H9 (cell line): ENCODE results near the gene NOVA1. TPM values are rescaled to one million over a fixed set of nuclear protein-coding genes. Genes with fewer than 3 reads are reported as not detected.

Source experiments
- DNase-seq: peaks from one replicate; pipeline ENCODE4 v3.0.0-alpha.2; 2017
- H2AFZ ChIP-seq: one replicate; pipeline ENCODE4 v1.6.1; 2013; ENCODE audit warnings: mild to moderate bottlenecking, low read length, control low read depth, moderate library complexity
- H2AK5ac ChIP-seq: 2 replicates; pipeline ENCODE4 v1.6.1; 2013; ENCODE audit warnings: low read length, control low read depth, mixed read lengths; ENCODE audit not compliant: insufficient read length
- H2BK120ac ChIP-seq: one replicate; pipeline ENCODE4 v1.6.1; 2013; ENCODE audit warnings: low read depth, mild to moderate bottlenecking, low read length, control low read depth, inconsistent platforms; ENCODE audit not compliant: poor library complexity, severe bottlenecking
- H2BK12ac ChIP-seq: 2 replicates; pipeline ENCODE4 v1.6.1; 2013; ENCODE audit warnings: low read length, control low read depth, mixed read lengths, low read depth; ENCODE audit not compliant: insufficient read length
- H2BK15ac ChIP-seq: 2 replicates; pipeline ENCODE4 v1.6.1; 2013; ENCODE audit warnings: low read depth, low read length, control low read depth
- H2BK20ac ChIP-seq: one replicate; pipeline ENCODE4 v1.6.1; 2013; ENCODE audit warnings: low read depth, mild to moderate bottlenecking, low read length, control low read depth, inconsistent platforms; ENCODE audit not compliant: poor library complexity, severe bottlenecking
- H2BK5ac ChIP-seq: 2 replicates; pipeline ENCODE4 v1.6.1; 2013; ENCODE audit warnings: low read length, control low read depth, mixed read lengths; ENCODE audit not compliant: insufficient read length
- H3K14ac ChIP-seq: 2 replicates; pipeline ENCODE4 v1.6.1; 2013; ENCODE audit warnings: low read length, control low read depth; ENCODE audit not compliant: insufficient read depth
- H3K18ac ChIP-seq: 2 replicates; pipeline ENCODE4 v1.6.1; 2013; ENCODE audit warnings: low read depth, mild to moderate bottlenecking, mixed read lengths, low read length, control low read depth; ENCODE audit not compliant: insufficient read length
- H3K23ac ChIP-seq: 2 replicates; pipeline ENCODE4 v1.6.1; 2013; ENCODE audit warnings: low read length, control low read depth, mixed read lengths, low read depth; ENCODE audit not compliant: insufficient read length
- H3K23me2 ChIP-seq: 2 replicates; pipeline ENCODE4 v1.6.1; 2013; ENCODE audit warnings: low read depth, mild to moderate bottlenecking, mixed read lengths, low read length, control low read depth; ENCODE audit not compliant: insufficient read length, poor library complexity, severe bottlenecking
- H3K27ac ChIP-seq: 2 replicates; pipeline ENCODE4 v1.5.1; 2013; ENCODE audit warnings: low read length, control low read depth, mixed read lengths, low read depth; ENCODE audit not compliant: insufficient read length
- H3K27me3 ChIP-seq: 2 replicates; pipeline ENCODE4 v1.6.1; 2013; ENCODE audit warnings: low read length, control low read depth, inconsistent platforms; ENCODE audit not compliant: insufficient read depth
- H3K4ac ChIP-seq: 2 replicates; pipeline ENCODE4 v1.6.1; 2013; ENCODE audit warnings: low read depth, mild to moderate bottlenecking, control low read depth, inconsistent platforms, low read length, moderate library complexity
- H3K4me1 ChIP-seq: 2 replicates; pipeline ENCODE4 v1.6.1; 2013; ENCODE audit warnings: low read length, control low read depth, inconsistent platforms; ENCODE audit not compliant: insufficient read depth
- H3K4me2 ChIP-seq: 2 replicates; pipeline ENCODE4 v1.6.1; 2013; ENCODE audit warnings: low read length, control low read depth, mixed read lengths; ENCODE audit not compliant: insufficient read length, insufficient read depth
- H3K56ac ChIP-seq: 2 replicates; pipeline ENCODE4 v1.6.1; 2013; ENCODE audit warnings: low read depth, mild to moderate bottlenecking, mixed read lengths, low read length, control low read depth; ENCODE audit not compliant: insufficient read length
- H3K79me1 ChIP-seq: 2 replicates; pipeline ENCODE4 v1.6.1; 2013; ENCODE audit warnings: low read depth, mild to moderate bottlenecking, moderate library complexity, low read length, control low read depth, inconsistent platforms; ENCODE audit not compliant: insufficient read depth, poor library complexity, severe bottlenecking
- H3K79me2 ChIP-seq: 2 replicates; pipeline ENCODE4 v1.6.1; 2013; ENCODE audit warnings: low read length, control low read depth, inconsistent platforms; ENCODE audit not compliant: insufficient read depth
- H3K9ac ChIP-seq: 2 replicates; pipeline ENCODE4 v1.6.1; 2013; ENCODE audit warnings: low read length, control low read depth, mixed read lengths; ENCODE audit not compliant: insufficient read length; ENCODE audit errors: extremely low read depth
- H3K9me3 ChIP-seq: one replicate; pipeline ENCODE4 v1.6.1; 2013; ENCODE audit warnings: low read depth, low read length, inconsistent platforms; ENCODE audit not compliant: control insufficient read depth
- H3T11ph ChIP-seq: one replicate; pipeline ENCODE4 v1.6.1; 2013; ENCODE audit warnings: mild to moderate bottlenecking, low read length, control low read depth, inconsistent platforms
- H4K20me1 ChIP-seq: one replicate; pipeline ENCODE4 v1.6.1; 2013; ENCODE audit not compliant: control insufficient read depth, insufficient read length, insufficient read depth
- H4K5ac ChIP-seq: 2 replicates; pipeline ENCODE4 v1.6.1; 2013; ENCODE audit warnings: low read depth, mild to moderate bottlenecking, mixed read lengths, low read length, control low read depth; ENCODE audit not compliant: insufficient read length
- H4K8ac ChIP-seq: replicated peaks from 2 replicates; pipeline ENCODE4 v1.6.1; 2013; ENCODE audit warnings: low read length, control low read depth, mixed read lengths, low read depth; ENCODE audit not compliant: insufficient read length
- H4K91ac ChIP-seq: 2 replicates; pipeline ENCODE4 v1.6.1; 2013; ENCODE audit warnings: low read depth, mild to moderate bottlenecking, moderate library complexity, mixed read lengths, low read length, control low read depth; ENCODE audit not compliant: insufficient read length
- H3K27ac Mint-ChIP-seq, 3 experiments: 2 replicates in 2 of 3; 3 replicates in 1 of 3; pipeline ENCODE4 v1.8.0; 2020 to 2021; ENCODE audit warnings: mixed read lengths in 3 of 3, mild to moderate bottlenecking in 1 of 3, moderate library complexity in 1 of 3
- H3K27me3 Mint-ChIP-seq: 2 replicates; pipeline ENCODE4 v1.8.0; 2021; ENCODE audit warnings: low read depth, mild to moderate bottlenecking, moderate library complexity, mixed read lengths
- H3K36me3 Mint-ChIP-seq, 3 experiments: 2 replicates in 2 of 3; 3 replicates in 1 of 3; pipeline ENCODE4 v1.8.0; 2020 to 2021; ENCODE audit warnings: low read depth in 3 of 3, mixed read lengths in 3 of 3; ENCODE audit not compliant: insufficient read depth in 1 of 3
- H3K4me1 Mint-ChIP-seq, 2 experiments: 2 replicates each; pipeline ENCODE4 v1.8.0; 2020; ENCODE audit warnings: mixed read lengths in 2 of 2
- H3K4me3 Mint-ChIP-seq, 2 experiments: 2 replicates in 1 of 2; 3 replicates in 1 of 2; pipeline ENCODE4 v1.8.0; 2020 to 2021; ENCODE audit warnings: mild to moderate bottlenecking in 2 of 2, mixed read lengths in 2 of 2, moderate library complexity in 1 of 2
- H3K9me3 Mint-ChIP-seq, 2 experiments: 2 replicates in 1 of 2; 3 replicates in 1 of 2; pipeline ENCODE4 v1.8.0; 2020; ENCODE audit warnings: mild to moderate bottlenecking in 2 of 2, mixed read lengths in 2 of 2, moderate library complexity in 1 of 2
- WGBS: extraction: QIAGEN DNeasy Blood & Tissue Kit; methylation state at CpG from one replicate; pipeline ENCODE4 v1.1.7; 2013; ENCODE audit warnings: missing lambda C conversion rate, low lambda C conversion rate, mixed read lengths; ENCODE audit not compliant: insufficient read length; ENCODE audit errors: extremely low coverage; 5-methylcytosine and 5-hydroxymethylcytosine counted together
- total RNA-seq: library from RNA; stranded (reverse); gene quantifications from 2 replicates; pipeline ENCODE4 v1.2.1, GENCODE V29; 2021
- TF ChIP-seq, protein P1 (sequence below): fragments of 200-600 bp; sonication (generic); conservative IDR thresholded peaks from 3 replicates; pipeline ENCODE4 v1.8.0; 2021; ENCODE audit warnings: antibody characterized with exemption, mild to moderate bottlenecking

Gene NOVA1
- total RNA-seq, 1 experiment from 2014 or later, result 13.8 TPM

DNA sequence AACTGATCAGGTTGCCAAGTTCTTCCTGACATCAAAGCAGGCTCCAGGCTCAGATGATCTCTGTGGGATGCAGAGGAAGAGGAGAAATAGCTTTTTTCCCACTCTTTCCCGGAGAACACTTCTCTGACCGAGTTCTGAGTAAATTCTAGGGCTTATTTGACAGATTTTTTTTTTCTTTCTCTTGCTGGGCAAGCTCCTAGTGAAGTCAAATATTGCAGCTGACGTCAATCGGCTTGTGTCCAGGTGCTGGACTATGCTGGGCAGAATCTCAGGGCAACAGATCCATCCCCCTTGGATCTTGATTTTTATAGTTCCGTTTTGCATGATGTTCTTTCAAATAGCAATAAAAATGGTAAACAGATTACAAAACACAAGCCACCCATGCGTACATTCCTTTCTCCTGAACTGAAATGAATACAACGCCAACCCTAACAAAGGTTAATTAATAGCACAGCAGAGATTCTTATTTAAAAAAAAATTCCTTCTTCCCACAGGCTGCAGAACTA is 182.2 kb downstream of the NOVA1 start:
- no CpG with 5 or more reads among the region's 7 CpGs for WGBS
- no peak for DNase-seq
- Histone ChIP-seq H3K27ac (no peak overlapping the region), H4K20me1 (no peaks in the 10 kb centered on the region), H3T11ph (no peak overlapping the region), H3K56ac (no peak overlapping the region), H3K23me2 (no peaks in the 10 kb centered on the region), H2BK120ac (no peak overlapping the region), H2BK5ac (no peak overlapping the region), H3K18ac (no peak overlapping the region), H3K4me1 (no peaks in the 10 kb centered on the region), H3K79me1 (no peaks in the 10 kb centered on the region), H3K14ac (no peak overlapping the region), H3K9me3 (no peaks in the 10 kb centered on the region), H3K9ac (no peak overlapping the region), H4K91ac (no peak overlapping the region), H2AK5ac (no peak overlapping the region), H3K23ac (no peak overlapping the region), H4K8ac (no peak overlapping the region), H2BK15ac (no peak overlapping the region), H3K4ac (no peak overlapping the region), H2AFZ (no peak overlapping the region), H3K27me3 (no peaks in the 10 kb centered on the region), H2BK20ac (no peak overlapping the region), H4K5ac (no peak overlapping the region), H3K79me2 (no peaks in the 10 kb centered on the region), H3K4me2 (no peak overlapping the region), H2BK12ac (no peak overlapping the region)
- Mint-ChIP-seq H3K27me3 (no peaks in the 10 kb centered on the region), H3K4me1 (peaks cover 14 to 15% of the 10 kb centered on the region in 2 experiments), H3K27ac (no peak overlapping the region), H3K36me3 (no peaks in the 10 kb centered on the region), H3K4me3 (no peak overlapping the region), H3K9me3 (no peaks in the 10 kb centered on the region; a peak in 1 of 5 replicates)
- TF ChIP-seq, protein P1, sequence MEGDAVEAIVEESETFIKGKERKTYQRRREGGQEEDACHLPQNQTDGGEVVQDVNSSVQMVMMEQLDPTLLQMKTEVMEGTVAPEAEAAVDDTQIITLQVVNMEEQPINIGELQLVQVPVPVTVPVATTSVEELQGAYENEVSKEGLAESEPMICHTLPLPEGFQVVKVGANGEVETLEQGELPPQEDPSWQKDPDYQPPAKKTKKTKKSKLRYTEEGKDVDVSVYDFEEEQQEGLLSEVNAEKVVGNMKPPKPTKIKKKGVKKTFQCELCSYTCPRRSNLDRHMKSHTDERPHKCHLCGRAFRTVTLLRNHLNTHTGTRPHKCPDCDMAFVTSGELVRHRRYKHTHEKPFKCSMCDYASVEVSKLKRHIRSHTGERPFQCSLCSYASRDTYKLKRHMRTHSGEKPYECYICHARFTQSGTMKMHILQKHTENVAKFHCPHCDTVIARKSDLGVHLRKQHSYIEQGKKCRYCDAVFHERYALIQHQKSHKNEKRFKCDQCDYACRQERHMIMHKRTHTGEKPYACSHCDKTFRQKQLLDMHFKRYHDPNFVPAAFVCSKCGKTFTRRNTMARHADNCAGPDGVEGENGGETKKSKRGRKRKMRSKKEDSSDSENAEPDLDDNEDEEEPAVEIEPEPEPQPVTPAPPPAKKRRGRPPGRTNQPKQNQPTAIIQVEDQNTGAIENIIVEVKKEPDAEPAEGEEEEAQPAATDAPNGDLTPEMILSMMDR, result no peak
